Neural cell (in vitro differentiated cells): Measurements from ENCODE around the gene RGS3. TPM values are rescaled to one million over a fixed set of nuclear protein-coding genes. Genes with fewer than 3 reads are reported as not detected.

Source experiments
- H2AFZ ChIP-seq: fragments of 200-600, 300-800 bp; sonication (generic), shearing (Covaris generic); 2 replicates; pipeline ENCODE4 v1.6.0; 2014; ENCODE audit warnings: low read depth, mild to moderate bottlenecking, antibody characterized with exemption, low read length, moderate library complexity
- H3F3A ChIP-seq: fragments of 200-600 bp; shearing (Covaris generic); 2 replicates; pipeline ENCODE4 v1.6.1; 2016; ENCODE audit warnings: mild to moderate bottlenecking, moderate library complexity, mixed read lengths, antibody characterized with exemption, low read length; ENCODE audit not compliant: insufficient read depth, poor library complexity, severe bottlenecking
- H3K27ac ChIP-seq: fragments of 200-600, 300-800 bp; sonication (generic), shearing (Covaris generic); 2 replicates; pipeline ENCODE4 v1.5.1; 2014; ENCODE audit warnings: mild to moderate bottlenecking, low read length, moderate library complexity
- H3K27me3 ChIP-seq: fragments of 300-800, 200-600 bp; sonication (generic), shearing (Covaris generic); 2 replicates; pipeline ENCODE4 v1.6.0; 2014; ENCODE audit warnings: mild to moderate bottlenecking, low read depth, low read length, moderate library complexity; ENCODE audit not compliant: insufficient read depth
- H3K36me3 ChIP-seq: fragments of 300-800, 200-600 bp; sonication (generic), shearing (Covaris generic); 2 replicates; pipeline ENCODE4 v1.5.1; 2014; ENCODE audit warnings: mild to moderate bottlenecking, antibody characterized with exemption, low read length, moderate library complexity; ENCODE audit not compliant: insufficient read depth
- H3K4me2 ChIP-seq: fragments of 300-800, 200-600 bp; sonication (generic), shearing (Covaris generic); 2 replicates; pipeline ENCODE4 v1.6.0; 2014; ENCODE audit warnings: mild to moderate bottlenecking, low read length
- H3K4me3 ChIP-seq: fragments of 300-800, 200-600 bp; sonication (generic), shearing (Covaris generic); 2 replicates; pipeline ENCODE4 v1.5.1; 2014; ENCODE audit warnings: mild to moderate bottlenecking, low read length, moderate library complexity
- H3K79me2 ChIP-seq: fragments of 200-600 bp; shearing (Covaris generic); replicated peaks from 2 replicates; pipeline ENCODE4 v1.6.0; 2014; ENCODE audit warnings: mild to moderate bottlenecking, low read length, moderate library complexity; ENCODE audit not compliant: insufficient read depth
- H3K9ac ChIP-seq: fragments of 300-800, 200-600 bp; sonication (generic), shearing (Covaris generic); 2 replicates; pipeline ENCODE4 v1.6.1; 2016; ENCODE audit warnings: mild to moderate bottlenecking, low read length, mixed read lengths
- H3K9me2 ChIP-seq: fragments of 200-600 bp; shearing (Covaris generic); 2 replicates; pipeline ENCODE4 v1.6.1; 2016; ENCODE audit warnings: mild to moderate bottlenecking, low read length, mixed read lengths; ENCODE audit not compliant: insufficient read depth
- H3K9me3 ChIP-seq: fragments of 200-600, 300-800 bp; sonication (generic), shearing (Covaris generic); 2 replicates; pipeline ENCODE4 v1.6.1; 2016; ENCODE audit warnings: mild to moderate bottlenecking, mixed run types, low read length, moderate library complexity, mixed read lengths
- H4K20me1 ChIP-seq: fragments of 200-600 bp; shearing (Covaris generic); 2 replicates; pipeline ENCODE4 v1.6.1; 2016; ENCODE audit warnings: mild to moderate bottlenecking, mixed run types; ENCODE audit not compliant: insufficient read depth
- EP300 ChIP-seq: fragments of 450-650 bp; conservative IDR thresholded peaks from 2 replicates; pipeline ENCODE4 v1.6.1; 2014; ENCODE audit warnings: antibody characterized with exemption, mild to moderate bottlenecking, moderate library complexity; ENCODE audit not compliant: poor library complexity, severe bottlenecking
- EZH2 ChIP-seq: fragments of 200-600, 300-800 bp; shearing (Covaris generic), sonication (generic); IDR thresholded peaks from 2 replicates; pipeline ENCODE4 v1.6.1; 2014; ENCODE audit warnings: antibody characterized with exemption, low read length, borderline replicate concordance, mild to moderate bottlenecking; ENCODE audit not compliant: insufficient read depth, poor library complexity, severe bottlenecking
- MXI1 ChIP-seq: fragments of 450-650 bp; conservative IDR thresholded peaks from 2 replicates; pipeline ENCODE4 v1.6.1; 2014; ENCODE audit warnings: antibody characterized with exemption, mild to moderate bottlenecking; ENCODE audit not compliant: poor library complexity, severe bottlenecking
- POLR2AphosphoS5 ChIP-seq: IDR thresholded peaks from 2 replicates; pipeline ENCODE4 v1.6.1; 2012
- RAD21 ChIP-seq: fragments of 450-650 bp; conservative IDR thresholded peaks from 2 replicates; pipeline ENCODE4 v1.6.1; 2014; ENCODE audit warnings: antibody characterized with exemption, mild to moderate bottlenecking, moderate library complexity
- SMC3 ChIP-seq: fragments of 450-650 bp; conservative IDR thresholded peaks from 2 replicates; pipeline ENCODE4 v1.6.1; 2014; ENCODE audit warnings: antibody characterized with exemption, mild to moderate bottlenecking, moderate library complexity; ENCODE audit not compliant: poor library complexity
- TAF1 ChIP-seq: IDR thresholded peaks from 2 replicates; pipeline ENCODE4 v1.6.1; 2012; ENCODE audit warnings: low read depth
- polyA plus RNA-seq: library from polyadenylated mRNA; depleted of rRNA; stranded (reverse); fragments of >200 nt; gene quantifications from 2 replicates; pipeline ENCODE4 v1.2.3, GENCODE V29; 2014
- TF ChIP-seq, protein P1 (sequence below): IDR thresholded peaks from 2 replicates; pipeline ENCODE4 v1.6.1; 2012; ENCODE audit warnings: borderline replicate concordance
- TF ChIP-seq, protein P2 (sequence below): fragments of 450-650 bp; IDR thresholded peaks from 2 replicates; pipeline ENCODE4 v1.5.1; 2014; ENCODE audit warnings: antibody characterized with exemption, mild to moderate bottlenecking, moderate library complexity; ENCODE audit not compliant: poor library complexity, severe bottlenecking

The RGS3 gene
- polyA plus RNA-seq, 1 donor from 2014 or later: 25.3 TPM

DNA sequence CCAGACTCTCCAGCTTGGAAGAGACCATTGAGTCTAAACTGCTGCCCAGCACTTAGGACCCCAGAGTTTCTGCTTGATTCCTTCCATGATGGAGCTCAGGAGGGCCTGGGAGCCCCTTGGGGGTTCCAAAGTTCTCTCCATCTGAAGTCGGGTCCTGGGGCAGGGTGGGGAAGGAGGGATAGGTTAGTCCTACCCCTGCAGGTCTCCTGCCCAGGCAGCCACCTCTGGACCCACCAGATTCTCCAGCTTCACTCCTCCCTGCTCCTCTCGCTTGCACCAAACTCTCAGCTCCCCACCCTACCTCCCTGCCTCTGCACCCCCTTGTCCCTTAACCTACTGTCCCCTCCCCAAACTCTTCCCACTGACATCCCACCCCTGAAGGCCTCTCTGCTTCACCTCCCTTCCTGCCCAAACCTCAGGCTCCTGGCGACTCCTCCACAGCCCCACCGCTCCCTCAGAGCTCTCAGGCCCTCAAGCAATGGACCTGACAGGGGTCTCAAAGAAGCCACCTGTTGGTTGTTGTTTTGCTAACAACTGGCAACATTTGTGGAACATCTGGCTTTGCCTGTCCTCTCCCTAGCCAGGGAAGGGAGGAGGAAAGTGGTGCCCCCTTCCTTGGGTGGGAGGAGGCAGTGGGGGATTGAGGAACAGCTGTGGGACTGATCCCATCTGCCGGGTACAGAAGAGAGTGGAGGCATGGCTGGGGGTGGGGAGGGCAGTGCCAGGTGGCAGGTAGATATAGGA is 137.5 kb downstream of the RGS3 start:
- Histone ChIP-seq H3K4me2 (no peak overlapping the region), H3K79me2 (no peaks in the 10 kb centered on the region), H3F3A (no peaks in the 10 kb centered on the region), H3K9ac (no peak overlapping the region), H3K36me3 (no peaks in the 10 kb centered on the region), H3K9me3 (no peaks in the 10 kb centered on the region), H3K4me3 (no peak overlapping the region), H3K27me3 (no peaks in the 10 kb centered on the region), H4K20me1 (no peaks in the 10 kb centered on the region), H3K9me2 (no peaks in the 10 kb centered on the region), H3K27ac (no peak overlapping the region), H2AFZ (no peak overlapping the region)
- TF ChIP-seq, protein P1, sequence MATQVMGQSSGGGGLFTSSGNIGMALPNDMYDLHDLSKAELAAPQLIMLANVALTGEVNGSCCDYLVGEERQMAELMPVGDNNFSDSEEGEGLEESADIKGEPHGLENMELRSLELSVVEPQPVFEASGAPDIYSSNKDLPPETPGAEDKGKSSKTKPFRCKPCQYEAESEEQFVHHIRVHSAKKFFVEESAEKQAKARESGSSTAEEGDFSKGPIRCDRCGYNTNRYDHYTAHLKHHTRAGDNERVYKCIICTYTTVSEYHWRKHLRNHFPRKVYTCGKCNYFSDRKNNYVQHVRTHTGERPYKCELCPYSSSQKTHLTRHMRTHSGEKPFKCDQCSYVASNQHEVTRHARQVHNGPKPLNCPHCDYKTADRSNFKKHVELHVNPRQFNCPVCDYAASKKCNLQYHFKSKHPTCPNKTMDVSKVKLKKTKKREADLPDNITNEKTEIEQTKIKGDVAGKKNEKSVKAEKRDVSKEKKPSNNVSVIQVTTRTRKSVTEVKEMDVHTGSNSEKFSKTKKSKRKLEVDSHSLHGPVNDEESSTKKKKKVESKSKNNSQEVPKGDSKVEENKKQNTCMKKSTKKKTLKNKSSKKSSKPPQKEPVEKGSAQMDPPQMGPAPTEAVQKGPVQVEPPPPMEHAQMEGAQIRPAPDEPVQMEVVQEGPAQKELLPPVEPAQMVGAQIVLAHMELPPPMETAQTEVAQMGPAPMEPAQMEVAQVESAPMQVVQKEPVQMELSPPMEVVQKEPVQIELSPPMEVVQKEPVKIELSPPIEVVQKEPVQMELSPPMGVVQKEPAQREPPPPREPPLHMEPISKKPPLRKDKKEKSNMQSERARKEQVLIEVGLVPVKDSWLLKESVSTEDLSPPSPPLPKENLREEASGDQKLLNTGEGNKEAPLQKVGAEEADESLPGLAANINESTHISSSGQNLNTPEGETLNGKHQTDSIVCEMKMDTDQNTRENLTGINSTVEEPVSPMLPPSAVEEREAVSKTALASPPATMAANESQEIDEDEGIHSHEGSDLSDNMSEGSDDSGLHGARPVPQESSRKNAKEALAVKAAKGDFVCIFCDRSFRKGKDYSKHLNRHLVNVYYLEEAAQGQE: no peak
- TF ChIP-seq SMC3 (no peak), MXI1 (no peak), EP300 (no peak), EZH2 (no peak), POLR2AphosphoS5 (no peak), TAF1 (no peak), RAD21 (no peak)
- TF ChIP-seq, protein P2, sequence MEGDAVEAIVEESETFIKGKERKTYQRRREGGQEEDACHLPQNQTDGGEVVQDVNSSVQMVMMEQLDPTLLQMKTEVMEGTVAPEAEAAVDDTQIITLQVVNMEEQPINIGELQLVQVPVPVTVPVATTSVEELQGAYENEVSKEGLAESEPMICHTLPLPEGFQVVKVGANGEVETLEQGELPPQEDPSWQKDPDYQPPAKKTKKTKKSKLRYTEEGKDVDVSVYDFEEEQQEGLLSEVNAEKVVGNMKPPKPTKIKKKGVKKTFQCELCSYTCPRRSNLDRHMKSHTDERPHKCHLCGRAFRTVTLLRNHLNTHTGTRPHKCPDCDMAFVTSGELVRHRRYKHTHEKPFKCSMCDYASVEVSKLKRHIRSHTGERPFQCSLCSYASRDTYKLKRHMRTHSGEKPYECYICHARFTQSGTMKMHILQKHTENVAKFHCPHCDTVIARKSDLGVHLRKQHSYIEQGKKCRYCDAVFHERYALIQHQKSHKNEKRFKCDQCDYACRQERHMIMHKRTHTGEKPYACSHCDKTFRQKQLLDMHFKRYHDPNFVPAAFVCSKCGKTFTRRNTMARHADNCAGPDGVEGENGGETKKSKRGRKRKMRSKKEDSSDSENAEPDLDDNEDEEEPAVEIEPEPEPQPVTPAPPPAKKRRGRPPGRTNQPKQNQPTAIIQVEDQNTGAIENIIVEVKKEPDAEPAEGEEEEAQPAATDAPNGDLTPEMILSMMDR: no peak

DNA sequence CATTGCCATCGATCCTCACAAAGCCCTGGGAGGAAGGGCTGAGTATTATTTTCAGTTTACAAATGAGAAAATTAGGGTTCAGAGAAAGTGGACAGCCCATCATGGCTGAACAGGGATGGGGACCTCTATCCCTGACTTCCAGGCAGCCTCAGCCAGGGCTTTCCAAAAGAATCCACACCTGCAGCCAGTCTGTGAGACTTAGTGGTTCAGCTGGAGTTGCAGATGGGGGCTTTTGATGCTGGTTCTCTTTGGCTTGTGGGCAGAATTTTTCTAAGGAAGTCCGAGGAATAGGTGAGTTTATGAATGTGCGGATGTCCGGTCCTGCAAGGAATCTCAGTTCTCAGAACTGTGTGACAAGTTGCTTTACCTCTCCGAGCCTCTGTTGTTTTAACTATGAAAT is 138.1 kb downstream of the RGS3 start:
- Histone ChIP-seq H3K4me3 (no peak overlapping the region), H3K9me2 (no peaks in the 10 kb centered on the region), H3K4me2 (no peak overlapping the region), H3K79me2 (no peaks in the 10 kb centered on the region), H3K9ac (no peak overlapping the region), H3K36me3 (no peaks in the 10 kb centered on the region), H2AFZ (no peak overlapping the region), H4K20me1 (no peaks in the 10 kb centered on the region), H3K27me3 (no peaks in the 10 kb centered on the region), H3K27ac (no peak overlapping the region), H3K9me3 (no peaks in the 10 kb centered on the region), H3F3A (no peaks in the 10 kb centered on the region)
- TF ChIP-seq, protein P1: no peak
- TF ChIP-seq EZH2 (no peak), POLR2AphosphoS5 (no peak), EP300 (no peak), MXI1 (no peak), RAD21 (no peak)
